Right cardiac atrium (tissue), 5 donors: ENCODE measurements around the gene CLEC4G. TPM values are rescaled to one million over a fixed set of nuclear protein-coding genes. Genes with fewer than 3 reads are reported as not detected.

Experiments used
- polyA plus RNA-seq: library from polyadenylated mRNA; stranded (reverse); fragments of 200-250 nt; gene quantifications from one replicate; pipeline ENCODE4 v1.2.3, GENCODE V29; 2013
- total RNA-seq, 4 donors: library from RNA; stranded (reverse); fragmentation: NEBNext Ultra II Directional; extraction: Animal tissue kit (Norgen Biotek cat#: 25700); gene quantifications; one replicate each; pipeline ENCODE4 v1.2.1, GENCODE V29; 2021
- donor health status: healthy with polysubstance abuse.
- donor health status: DM: no; HTN: yes; CAD: no.
- donor health status: DM: no; HTN: no; CAD: no.
- donor health status: DM: no; HTN: yes; CAD: no; lungs with severe emphysema.
- donor health status: DM: yes; HTN: yes; CAD: no.

CLEC4G gene
- total and polyA plus RNA-seq, 5 donors, result 0.32 to 1.6 (median 0.89) TPM

Other genes with a start within 250 kb of the CLEC4G start
- gene PEX11G, start 243.1 kb downstream of the CLEC4G start, total RNA-seq, result 1 to 10 TPM; 1.5 to 2.5 (median 2.3) TPM
- 3.2 TPM for gene PEX11G, start 243.1 kb downstream of the CLEC4G start, polyA plus RNA-seq
- gene ZNF358, start 216.0 kb downstream of the CLEC4G start, total RNA-seq, result 100 to 1,000 TPM; 101 to 120 (median 115) TPM
- 143 TPM for gene ZNF358, start 216.0 kb downstream of the CLEC4G start, polyA plus RNA-seq
- 10 to 100 TPM; 19.5 to 24.4 (median 21.8) TPM for gene MCOLN1, start 209.5 kb downstream of the CLEC4G start, total RNA-seq
- gene MCOLN1, start 209.5 kb downstream of the CLEC4G start, polyA plus RNA-seq, result 20.7 TPM
- gene PNPLA6, start 196.4 kb downstream of the CLEC4G start, total RNA-seq, result 10 to 100 TPM; 53.4 to 70.9 (median 65.4) TPM
- gene PNPLA6, start 196.4 kb downstream of the CLEC4G start, polyA plus RNA-seq, result 33.5 TPM
- gene CAMSAP3, start 136.2 kb downstream of the CLEC4G start, total RNA-seq, result under 1 TPM; 0.20 to 0.71 (median 0.38) TPM
- gene CAMSAP3, start 136.2 kb downstream of the CLEC4G start, polyA plus RNA-seq, result 0.29 TPM
- gene XAB2, start 102.6 kb downstream of the CLEC4G start, total RNA-seq, result 10 to 100 TPM; 18.9 to 27.3 (median 26.0) TPM
- 19.0 TPM for gene XAB2, start 102.6 kb downstream of the CLEC4G start, polyA plus RNA-seq
- 100 to 1,000 TPM; 136 to 194 (median 167) TPM for gene PET100, start 102.3 kb downstream of the CLEC4G start, total RNA-seq
- gene PET100, start 102.3 kb downstream of the CLEC4G start, polyA plus RNA-seq, result 191 TPM
- gene PCP2, start 98.4 kb downstream of the CLEC4G start, total RNA-seq, result not detected
- 0.34 TPM for gene PCP2, start 98.4 kb downstream of the CLEC4G start, polyA plus RNA-seq
- 10 to 100 TPM in 1 of 4 donors, 1 to 10 TPM in 3; 6.8 to 12.1 (median 9.2) TPM for gene STXBP2, start 95.0 kb downstream of the CLEC4G start, total RNA-seq
- gene STXBP2, start 95.0 kb downstream of the CLEC4G start, polyA plus RNA-seq, result 5.0 TPM
- gene RETN, start 63.1 kb downstream of the CLEC4G start, total RNA-seq, result 1 to 10 TPM in 1 of 4 donors, under 1 TPM in 2, not detected in 1; 0.49 to 1.7 (median 0.78) TPM
- 7.2 TPM for gene RETN, start 63.1 kb downstream of the CLEC4G start, polyA plus RNA-seq
- under 1 TPM; 0.17 to 0.85 (median 0.47) TPM for gene MCEMP1, start 55.0 kb downstream of the CLEC4G start, total RNA-seq
- gene MCEMP1, start 55.0 kb downstream of the CLEC4G start, polyA plus RNA-seq, result 0.50 TPM
- 100 to 1,000 TPM in 1 of 4 donors, 10 to 100 TPM in 3; 94.8 to 121 (median 97.1) TPM for gene TRAPPC5, start 51.3 kb downstream of the CLEC4G start, total RNA-seq
- 93.4 TPM for gene TRAPPC5, start 51.3 kb downstream of the CLEC4G start, polyA plus RNA-seq
- gene FCER2, start 30.0 kb downstream of the CLEC4G start, total RNA-seq, result not detected
- gene FCER2, start 30.0 kb downstream of the CLEC4G start, polyA plus RNA-seq, result 0.09 TPM
- 10 to 100 TPM in 1 of 4 donors, 1 to 10 TPM in 3; 3.7 to 10.7 (median 9.1) TPM for gene CD209, start 15.4 kb upstream of the CLEC4G start, total RNA-seq
- gene CD209, start 15.4 kb upstream of the CLEC4G start, polyA plus RNA-seq, result 0.68 TPM
- not detected for gene CLEC4M, start 31.1 kb upstream of the CLEC4G start, total RNA-seq
- gene CLEC4M, start 31.1 kb upstream of the CLEC4G start, polyA plus RNA-seq, result not detected
- 10 to 100 TPM; 17.7 to 20.5 (median 18.6) TPM for gene EVI5L, start 98.1 kb upstream of the CLEC4G start, total RNA-seq
- 22.2 TPM for gene EVI5L, start 98.1 kb upstream of the CLEC4G start, polyA plus RNA-seq
- under 1 TPM in 2 of 4 donors, not detected in 2; 0.29 to 0.34 TPM for gene PRR36, start 142.3 kb upstream of the CLEC4G start, total RNA-seq
- 0.11 TPM for gene PRR36, start 142.3 kb upstream of the CLEC4G start, polyA plus RNA-seq
- 1 to 10 TPM in 2 of 4 donors, under 1 TPM in 2; 0.93 to 1.2 (median 0.97) TPM for gene LRRC8E, start 156.4 kb upstream of the CLEC4G start, total RNA-seq
- gene LRRC8E, start 156.4 kb upstream of the CLEC4G start, polyA plus RNA-seq, result 0.36 TPM
- gene MAP2K7, start 171.8 kb upstream of the CLEC4G start, total RNA-seq, result 10 to 100 TPM; 23.2 to 32.6 (median 28.5) TPM
- 26.9 TPM for gene MAP2K7, start 171.8 kb upstream of the CLEC4G start, polyA plus RNA-seq
- gene TGFBR3L, start 182.7 kb upstream of the CLEC4G start, total RNA-seq, result 10 to 100 TPM in 3 of 4 donors, 1 to 10 TPM in 1; 8.0 to 17.6 (median 14.5) TPM
- 2.4 TPM for gene TGFBR3L, start 182.7 kb upstream of the CLEC4G start, polyA plus RNA-seq
- gene SNAPC2, start 188.2 kb upstream of the CLEC4G start, total RNA-seq, result 10 to 100 TPM in 3 of 4 donors, 1 to 10 TPM in 1; 9.6 to 14.4 (median 11.0) TPM
- gene SNAPC2, start 188.2 kb upstream of the CLEC4G start, polyA plus RNA-seq, result 12.2 TPM
- under 1 TPM in 2 of 4 donors, not detected in 2; 0.24 to 0.34 TPM for gene CTXN1, start 194.0 kb upstream of the CLEC4G start, total RNA-seq
- 0.16 TPM for gene CTXN1, start 194.0 kb upstream of the CLEC4G start, polyA plus RNA-seq
- gene TIMM44, start 211.6 kb upstream of the CLEC4G start, total RNA-seq, result 10 to 100 TPM; 51.1 to 88.9 (median 64.0) TPM
- 64.6 TPM for gene TIMM44, start 211.6 kb upstream of the CLEC4G start, polyA plus RNA-seq